ENCODE data around the gene CSMD2. TPM values are rescaled to one million over a fixed set of nuclear protein-coding genes. Genes with fewer than 3 reads are reported as not detected.

CSMD2 gene
- total RNA-seq, 1 experiment from 2014 or later: not detected

DNA sequence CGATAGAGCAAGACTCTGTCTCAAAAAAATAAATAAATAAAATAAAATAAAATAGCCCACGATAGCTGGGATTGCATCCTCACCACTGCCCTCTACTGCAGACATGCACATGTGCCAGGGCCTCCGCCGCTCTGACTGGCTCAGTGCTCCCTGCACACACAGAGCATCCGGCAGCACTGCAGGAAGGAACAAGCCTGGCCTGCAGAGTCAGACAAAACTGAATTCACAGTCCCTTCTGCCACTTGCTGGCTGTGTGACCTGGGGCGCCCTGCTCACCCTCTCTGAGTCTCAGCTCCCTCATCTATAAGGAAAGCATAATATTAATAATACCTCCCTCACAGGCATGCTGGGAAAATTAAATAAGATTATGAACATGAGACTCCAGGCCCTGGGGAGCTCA lies 35.4 kb downstream of the CSMD2 start:
- Histone ChIP-seq H3K4me2 (no peak overlapping the region), H2AFZ (no peak overlapping the region), H3F3A (ENCODE audit: insufficient read depth, low read depth) (no peaks in the 10 kb centered on the region), H3K79me2 (ENCODE audit: low read depth) (no peaks in the 10 kb centered on the region), H3K27ac (no peak overlapping the region), H3K9me2 (ENCODE audit: insufficient read depth) (no peaks in the 10 kb centered on the region), H3K9me3 (ENCODE audit: insufficient read depth, low read depth) (no peaks in the 10 kb centered on the region), H3K36me3 (ENCODE audit: low read depth) (no peaks in the 10 kb centered on the region), H3K4me1 (replicated peaks; ENCODE audit: insufficient read depth) (no peaks in the 10 kb centered on the region), H3K27me3 (ENCODE audit: insufficient read depth, low read depth) (peaks cover 21% of the 10 kb centered on the region; the same call in 1 of the 2 replicates), H3K4me3 (no peak overlapping the region), H4K20me1 (ENCODE audit: insufficient read depth) (no peaks in the 10 kb centered on the region)
- TF ChIP-seq, protein P1, sequence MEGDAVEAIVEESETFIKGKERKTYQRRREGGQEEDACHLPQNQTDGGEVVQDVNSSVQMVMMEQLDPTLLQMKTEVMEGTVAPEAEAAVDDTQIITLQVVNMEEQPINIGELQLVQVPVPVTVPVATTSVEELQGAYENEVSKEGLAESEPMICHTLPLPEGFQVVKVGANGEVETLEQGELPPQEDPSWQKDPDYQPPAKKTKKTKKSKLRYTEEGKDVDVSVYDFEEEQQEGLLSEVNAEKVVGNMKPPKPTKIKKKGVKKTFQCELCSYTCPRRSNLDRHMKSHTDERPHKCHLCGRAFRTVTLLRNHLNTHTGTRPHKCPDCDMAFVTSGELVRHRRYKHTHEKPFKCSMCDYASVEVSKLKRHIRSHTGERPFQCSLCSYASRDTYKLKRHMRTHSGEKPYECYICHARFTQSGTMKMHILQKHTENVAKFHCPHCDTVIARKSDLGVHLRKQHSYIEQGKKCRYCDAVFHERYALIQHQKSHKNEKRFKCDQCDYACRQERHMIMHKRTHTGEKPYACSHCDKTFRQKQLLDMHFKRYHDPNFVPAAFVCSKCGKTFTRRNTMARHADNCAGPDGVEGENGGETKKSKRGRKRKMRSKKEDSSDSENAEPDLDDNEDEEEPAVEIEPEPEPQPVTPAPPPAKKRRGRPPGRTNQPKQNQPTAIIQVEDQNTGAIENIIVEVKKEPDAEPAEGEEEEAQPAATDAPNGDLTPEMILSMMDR (conservative IDR thresholded peaks at IDR 0.05): no peak
- TF ChIP-seq EZH2 (IDR thresholded peaks at IDR 0.05; ENCODE audit: low read depth): no peak
- ChIA-PET CTCF (no interaction called here), POLR2A (ENCODE audit: unreplicated experiment) (no interaction called here)
- intact Hi-C loops (cut with micrococcal nuclease; ENCODE audit: unreplicated experiment): no loop called here
- DNase-seq: no peak
- no TSS peak for BruUV-seq (replicated peaks)

DNA sequence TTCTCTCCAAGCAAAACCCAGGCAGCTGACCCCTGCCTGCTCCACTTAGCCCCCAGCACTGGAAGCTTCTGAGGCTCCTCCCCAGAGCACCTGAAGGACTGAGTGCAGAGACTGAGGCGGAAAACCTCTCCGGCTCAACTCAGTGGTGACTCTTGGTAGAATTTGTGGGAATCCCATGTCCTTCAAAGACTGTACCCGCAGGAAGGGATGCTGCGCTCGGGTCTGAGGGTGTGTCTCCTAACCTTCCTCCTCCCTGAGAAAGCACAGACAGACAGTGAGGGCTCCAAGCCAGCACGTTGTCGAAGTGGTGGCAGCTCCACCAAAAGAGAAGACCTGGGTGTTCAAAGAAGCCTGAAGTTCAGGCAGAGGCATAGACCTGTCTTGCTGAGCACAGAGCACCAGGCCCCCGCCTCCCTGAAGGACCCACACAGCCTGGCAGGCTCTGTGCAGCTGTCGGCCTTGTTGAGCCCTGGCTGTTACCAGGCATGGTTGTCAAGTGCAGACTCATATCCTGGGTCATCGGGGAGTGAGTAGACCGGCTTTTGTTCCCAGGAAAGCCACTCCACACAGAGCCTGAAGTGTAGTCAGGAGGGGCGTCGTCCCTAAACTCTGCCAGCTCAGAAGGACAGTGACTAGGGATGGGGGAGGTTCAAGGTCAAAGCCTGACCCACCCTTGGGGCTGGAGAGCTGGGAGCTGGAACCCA lies 36.7 kb downstream of the CSMD2 start:
- no peaks in the 10 kb centered on the region for H3K9me2 ChIP-seq (ENCODE audit: insufficient read depth)
- no peaks in the 10 kb centered on the region for H3K36me3 ChIP-seq (ENCODE audit: low read depth)
- H3K79me2 ChIP-seq (ENCODE audit: low read depth): no peaks in the 10 kb centered on the region
- intact Hi-C loops (cut with micrococcal nuclease; ENCODE audit: unreplicated experiment): no loop called here
- CTCF ChIA-PET: no interaction called here
- POLR2A ChIA-PET (ENCODE audit: unreplicated experiment): no interaction called here
- no peak overlapping the region for H3K4me3 ChIP-seq
- no peak overlapping the region for H3K4me2 ChIP-seq
- H3F3A ChIP-seq (ENCODE audit: insufficient read depth, low read depth): no peaks in the 10 kb centered on the region
- H2AFZ ChIP-seq: no peak overlapping the region
- BruUV-seq (replicated peaks): no TSS peak
- DNase-seq: no peak
- no peaks in the 10 kb centered on the region for H3K9me3 ChIP-seq (ENCODE audit: insufficient read depth, low read depth)
- TF ChIP-seq, protein P1 (conservative IDR thresholded peaks at IDR 0.05): no peak
- TF ChIP-seq EZH2 (IDR thresholded peaks at IDR 0.05; ENCODE audit: low read depth): no peak
- H3K27ac ChIP-seq: no peak overlapping the region
- no peaks in the 10 kb centered on the region for H4K20me1 ChIP-seq (ENCODE audit: insufficient read depth)
- H3K4me1 ChIP-seq (replicated peaks; ENCODE audit: insufficient read depth): no peaks in the 10 kb centered on the region
- H3K27me3 ChIP-seq (ENCODE audit: insufficient read depth, low read depth): peaks cover 14% of the 10 kb centered on the region; the same call in 1 of the 2 replicates

DNA sequence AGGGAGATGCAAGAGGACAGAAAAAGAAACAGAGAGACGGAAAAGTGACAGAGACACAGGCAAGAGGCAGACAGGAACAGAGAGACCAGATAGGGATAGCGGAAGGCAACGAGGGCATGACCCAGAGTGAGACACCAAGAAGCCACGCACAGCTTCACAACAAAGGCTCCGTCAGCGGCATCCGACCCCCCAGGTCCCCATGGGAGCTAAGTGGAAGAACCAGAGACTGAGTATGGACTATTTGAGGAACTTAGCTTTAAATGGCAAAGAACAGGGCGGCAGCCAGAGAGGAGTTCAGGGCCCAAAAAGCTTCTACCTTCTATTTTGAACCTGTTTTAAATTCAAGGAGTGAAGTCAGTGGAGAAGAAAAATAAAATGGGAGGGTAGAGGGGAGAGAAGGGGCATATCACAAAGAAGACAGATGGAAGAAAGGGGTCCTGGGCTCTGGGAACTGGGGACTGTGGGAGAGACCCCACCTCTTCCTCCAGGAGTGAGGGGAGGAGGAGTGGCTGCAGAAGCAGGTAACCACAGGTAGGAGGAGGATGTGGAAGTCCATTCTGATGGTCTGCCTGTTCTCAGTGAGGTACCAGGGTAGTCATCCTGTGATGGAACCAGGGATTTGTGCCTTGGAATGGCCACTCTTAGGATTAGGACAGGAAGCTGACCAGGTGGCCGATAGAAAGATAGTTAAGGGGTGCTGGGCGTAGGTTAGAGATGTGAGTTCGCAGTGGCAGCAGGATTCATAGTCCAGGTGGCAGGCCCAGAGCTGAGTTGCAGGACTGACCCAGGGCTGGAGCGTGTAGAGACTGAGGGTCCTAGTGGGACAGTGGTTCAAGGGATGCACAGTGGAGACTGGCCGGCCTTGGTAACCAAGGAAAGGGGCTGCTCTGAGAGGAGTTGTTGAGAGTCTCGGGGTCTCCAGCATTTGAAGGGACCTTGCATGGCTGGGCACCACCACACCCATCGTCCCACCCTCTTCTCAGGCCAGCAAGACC lies 37.7 kb downstream of the CSMD2 start:
- POLR2A ChIA-PET (ENCODE audit: unreplicated experiment): no interaction called here
- H3K4me3 ChIP-seq: no peak overlapping the region

More for the DNA sequence above, 37.7 kb downstream of the CSMD2 start:
- H3K9me3 ChIP-seq (ENCODE audit: insufficient read depth, low read depth): no peaks in the 10 kb centered on the region
- H4K20me1 ChIP-seq (ENCODE audit: insufficient read depth): no peaks in the 10 kb centered on the region
- no peak overlapping the region for H2AFZ ChIP-seq
- no peak overlapping the region for H3K27ac ChIP-seq
- CTCF ChIA-PET: no interaction called here
- TF ChIP-seq, protein P1 (conservative IDR thresholded peaks at IDR 0.05): no peak
- no peak for TF ChIP-seq EZH2 (IDR thresholded peaks at IDR 0.05; ENCODE audit: low read depth)
- H3K79me2 ChIP-seq (ENCODE audit: low read depth): no peaks in the 10 kb centered on the region
- H3K36me3 ChIP-seq (ENCODE audit: low read depth): no peaks in the 10 kb centered on the region
- intact Hi-C loops (cut with micrococcal nuclease; ENCODE audit: unreplicated experiment): no loop called here
- H3K4me2 ChIP-seq: no peak overlapping the region
- no peaks in the 10 kb centered on the region for H3K9me2 ChIP-seq (ENCODE audit: insufficient read depth)
- no peaks in the 10 kb centered on the region for H3F3A ChIP-seq (ENCODE audit: insufficient read depth, low read depth)
- no TSS peak for BruUV-seq (replicated peaks)
- H3K4me1 ChIP-seq (replicated peaks; ENCODE audit: insufficient read depth): no peaks in the 10 kb centered on the region
- peaks cover 14% of the 10 kb centered on the region; the same call in 1 of the 2 replicates for H3K27me3 ChIP-seq (ENCODE audit: insufficient read depth, low read depth)
- no peak for DNase-seq

Data from PC-9 (cell line).